Muscle layer of colon (tissue), 2 donors: ENCODE measurements around the gene IMMP2L.

Source experiments
- H3K27ac ChIP-seq: one replicate; pipeline ENCODE4 v1.7.0; 2013; ENCODE audit warnings: low read depth, mild to moderate bottlenecking, low read length, moderate library complexity
- H3K27me3 ChIP-seq, 2 donors: one replicate each; pipeline ENCODE4 v1.7.0; 2013; ENCODE audit warnings: low read length in 2 of 2, mild to moderate bottlenecking in 2 of 2; ENCODE audit not compliant: insufficient read depth in 2 of 2, control insufficient read depth in 1 of 2
- H3K36me3 ChIP-seq: one replicate; pipeline ENCODE4 v1.7.0; 2013; ENCODE audit warnings: mild to moderate bottlenecking, low read length; ENCODE audit not compliant: insufficient read depth
- H3K4me1 ChIP-seq: one replicate; pipeline ENCODE4 v1.7.0; 2013; ENCODE audit warnings: mild to moderate bottlenecking, low read length; ENCODE audit not compliant: insufficient read depth
- H3K4me3 ChIP-seq, 2 donors: one replicate each; pipeline ENCODE4 v1.7.0; 2013; ENCODE audit warnings: low read length in 2 of 2, low read depth in 1 of 2, mild to moderate bottlenecking in 1 of 2, moderate library complexity in 1 of 2
- H3K9ac ChIP-seq: one replicate; pipeline ENCODE4 v1.7.0; 2013; ENCODE audit warnings: low read length
- H3K9me3 ChIP-seq: one replicate; pipeline ENCODE4 v1.7.0; 2013; ENCODE audit warnings: mild to moderate bottlenecking, low read length
- donor health status: abdominal sarcoma.
- donor health status: Adenocarcinoma of cecum.

IMMP2L gene

GRCh38 chr7:110621289-110621688 lies 941.0 kb downstream of the IMMP2L start:
- Histone ChIP-seq H3K9ac (no peak overlapping the region), H3K4me1 (no peaks in the 10 kb centered on the region), H3K4me3 (no peak overlapping the region), H3K9me3 (no peaks in the 10 kb centered on the region), H3K27ac (no peak overlapping the region), H3K27me3 (no peaks in the 10 kb centered on the region), H3K36me3 (no peaks in the 10 kb centered on the region)

DNA sequence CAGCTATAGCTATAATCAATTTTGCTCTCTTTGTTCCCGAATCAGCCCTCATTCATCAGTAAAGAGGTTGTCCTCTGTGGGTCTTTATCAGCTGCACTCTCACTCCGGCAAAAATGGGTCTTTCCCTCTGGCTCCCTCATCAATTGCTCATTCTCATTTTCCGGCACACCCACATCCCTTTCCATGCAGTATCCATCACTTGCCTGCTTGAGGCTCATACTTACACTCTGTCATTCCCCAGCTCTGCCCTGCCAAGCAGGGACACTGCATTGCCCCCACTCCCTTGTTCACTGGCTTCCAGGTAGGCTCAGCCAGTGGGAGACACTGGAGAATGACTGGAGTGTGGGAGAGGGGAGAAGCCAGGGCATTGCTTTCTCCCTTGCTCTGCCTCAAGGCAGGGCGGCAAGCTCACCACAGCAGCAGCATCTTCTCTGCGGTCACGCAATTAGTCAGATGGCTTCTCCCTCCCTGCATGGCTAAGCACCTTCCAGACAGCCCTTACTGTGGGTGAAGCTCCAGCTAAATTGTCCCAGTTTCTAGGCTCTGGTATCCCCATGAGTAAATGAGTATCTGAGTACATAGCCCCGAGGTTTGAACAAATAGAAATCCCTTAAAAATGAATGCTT lies 942.1 kb downstream of the IMMP2L start:
- Histone ChIP-seq H3K4me1 (no peaks in the 10 kb centered on the region), H3K9ac (no peak overlapping the region), H3K27me3 (no peaks in the 10 kb centered on the region), H3K4me3 (no peak overlapping the region), H3K36me3 (no peaks in the 10 kb centered on the region), H3K27ac (no peak overlapping the region), H3K9me3 (no peaks in the 10 kb centered on the region)
